HCT116 (cell line): ENCODE data around the gene ASB4.

Experiments used
- CTCF ChIP-seq, 3 experiments: fragments of 200-600 bp in 1 of 3; sonication (generic) in 1 of 3; IDR thresholded peaks in 2 of 3; conservative IDR thresholded peaks in 1 of 3; 2 replicates each; pipeline ENCODE4 v1.5.1; 2012 to 2017; ENCODE audit warnings: low read depth in 2 of 3, low read length in 2 of 3, antibody characterized with exemption in 1 of 3, borderline replicate concordance in 1 of 3, control low read depth in 1 of 3, mild to moderate bottlenecking in 1 of 3, mixed read lengths in 1 of 3, mixed run types in 1 of 3, moderate library complexity in 1 of 3; ENCODE audit not compliant: insufficient read depth in 1 of 3
- EZH2 ChIP-seq: fragments of 200-600 bp; sonication (generic); IDR thresholded peaks from 2 replicates; pipeline ENCODE4 v1.6.1; 2017; ENCODE audit warnings: antibody characterized with exemption, mixed run types
- EZH2phosphoT487 ChIP-seq: fragments of 200-600 bp; IDR thresholded peaks from 2 replicates; pipeline ENCODE4 v1.6.1; 2018; ENCODE audit warnings: antibody characterized with exemption, borderline replicate concordance
- POLR2A ChIP-seq: IDR thresholded peaks from 2 replicates; pipeline ENCODE4 v1.7.0; 2011; ENCODE audit warnings: borderline replicate concordance; ENCODE audit not compliant: insufficient read depth, insufficient read length; ENCODE audit errors: extremely low read depth
- RAD21 ChIP-seq: IDR thresholded peaks from 2 replicates; pipeline ENCODE4 v1.6.1; 2012; ENCODE audit warnings: low read depth, mild to moderate bottlenecking
- REST ChIP-seq: IDR thresholded peaks from 2 replicates; pipeline ENCODE4 v1.6.1; 2012; ENCODE audit warnings: low read depth
- ZFX ChIP-seq: fragments of 450-650 bp; IDR thresholded peaks from 2 replicates; pipeline ENCODE4 v1.6.1; 2017
- TF ChIP-seq, protein P1 (sequence below): IDR thresholded peaks from 2 replicates; pipeline ENCODE4 v1.6.1; 2012

GRCh38 chr7:95549818-95550529 lies 64.2 kb downstream of the ASB4 start:
- no peak for TF ChIP-seq REST
- no peak for TF ChIP-seq POLR2A
- no peak for TF ChIP-seq ZFX
- peak; percentile 6; the same call in 1 of the 2 replicates for TF ChIP-seq RAD21
- TF ChIP-seq CTCF (IDR thresholded peaks at IDR 0.05 in 2 of 3, conservative IDR thresholded peaks at IDR 0.05 in 1 of 3; ENCODE audit: borderline replicate concordance in 1 of 3, insufficient read depth in 1 of 3, low read depth in 2 of 3, low read length in 2 of 3) = no peak
- no peak for TF ChIP-seq EZH2
- TF ChIP-seq EZH2phosphoT487 = no peak
- TF ChIP-seq, protein P1, sequence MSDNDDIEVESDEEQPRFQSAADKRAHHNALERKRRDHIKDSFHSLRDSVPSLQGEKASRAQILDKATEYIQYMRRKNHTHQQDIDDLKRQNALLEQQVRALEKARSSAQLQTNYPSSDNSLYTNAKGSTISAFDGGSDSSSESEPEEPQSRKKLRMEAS = 0 out of 2 replicates have a peak, but pooled peaks have one; percentile 27
